IMR-90 (cell line): Measurements from ENCODE around the gene NUAK1. TPM values are rescaled to one million over a fixed set of nuclear protein-coding genes. Genes with fewer than 3 reads are reported as not detected.

ENCODE experiments used
- ATAC-seq: fragments of 200-7000 bp; cut with Tn5 transposase; 2 replicates; pipeline ENCODE4 v1.9.1; 2020; ENCODE audit warnings: low read depth, mild to moderate bottlenecking, moderate library complexity
- BruUV-seq: library from RNA; stranded (reverse); fragments of 400-500 nt; replicated peaks from 2 replicates; lab custom pipeline; 2021; lab: Mats Ljungman, UMichigan
- CTCF ChIA-PET: fragments of 300-600 bp; formaldehyde crosslinking; extraction: SDS; loops from one replicate; lab custom pipeline; 2021; ENCODE audit warnings: antibody characterized with exemption; lab: Yijun Ruan, JAX
- POLR2A ChIA-PET: fragments of 300-600 bp; sonication (Branson Sonifier 250); formaldehyde crosslinking; loops from one replicate; lab custom pipeline; 2022; ENCODE audit warnings: antibody characterized with exemption; ENCODE audit not compliant: unreplicated experiment; lab: Charles Lee
- DNase-seq: peaks from one replicate; pipeline ENCODE4 v3.0.0; 2013
- H2AFZ ChIP-seq: replicated peaks from 2 replicates; pipeline ENCODE3; 2013; ENCODE audit warnings: low read length, mild to moderate bottlenecking; ENCODE audit not compliant: poor library complexity
- H2AK5ac ChIP-seq: 2 replicates; pipeline ENCODE4 v1.6.1; 2013; ENCODE audit warnings: low read depth, low read length, inconsistent platforms
- H2AK9ac ChIP-seq: replicated peaks from 2 replicates; pipeline ENCODE3; 2013; ENCODE audit warnings: mild to moderate bottlenecking, low read depth, low read length, moderate library complexity; ENCODE audit not compliant: poor library complexity
- H2BK120ac ChIP-seq: 2 replicates; pipeline ENCODE4 v1.6.1; 2013; ENCODE audit warnings: low read depth, low read length, inconsistent platforms
- H2BK15ac ChIP-seq: 3 replicates; pipeline ENCODE4 v1.6.1; 2013; ENCODE audit warnings: low read depth, low read length, inconsistent platforms
- H2BK20ac ChIP-seq: 2 replicates; pipeline ENCODE4 v1.6.1; 2013; ENCODE audit warnings: low read depth, mild to moderate bottlenecking, inconsistent platforms, low read length, moderate library complexity
- H2BK5ac ChIP-seq: 2 replicates; pipeline ENCODE4 v1.6.1; 2013; ENCODE audit warnings: mild to moderate bottlenecking, low read depth, low read length, inconsistent platforms; ENCODE audit not compliant: poor library complexity, severe bottlenecking
- H3K14ac ChIP-seq: replicated peaks from 2 replicates; pipeline ENCODE4 v1.6.1; 2013; ENCODE audit warnings: low read depth, low read length, inconsistent platforms
- H3K18ac ChIP-seq: 2 replicates; pipeline ENCODE4 v1.6.1; 2013; ENCODE audit warnings: low read depth, low read length, control low read depth
- H3K23ac ChIP-seq: 2 replicates; pipeline ENCODE4 v1.6.1; 2013; ENCODE audit warnings: low read depth, low read length, inconsistent platforms
- H3K27ac ChIP-seq: 2 replicates; pipeline ENCODE4 v1.5.1; 2013; ENCODE audit warnings: mild to moderate bottlenecking, control low read depth, low read length; ENCODE audit not compliant: insufficient read depth
- H3K27me3 ChIP-seq: 2 replicates; pipeline ENCODE4 v1.6.1; 2013; ENCODE audit warnings: low read length; ENCODE audit not compliant: control insufficient read depth, insufficient read depth
- H3K36me3 ChIP-seq: 2 replicates; pipeline ENCODE4 v1.6.1; 2013; ENCODE audit warnings: low read length, mixed read lengths; ENCODE audit not compliant: control insufficient read depth, insufficient read depth
- H3K4ac ChIP-seq: 2 replicates; pipeline ENCODE4 v1.6.1; 2013; ENCODE audit warnings: low read depth, low read length, inconsistent platforms
- H3K4me1 ChIP-seq: 2 replicates; pipeline ENCODE4 v1.6.1; 2013; ENCODE audit warnings: low read length, mixed read lengths; ENCODE audit not compliant: control insufficient read depth, insufficient read depth
- H3K4me2 ChIP-seq: 2 replicates; pipeline ENCODE4 v1.6.1; 2013; ENCODE audit warnings: low read depth, mild to moderate bottlenecking, control low read depth, low read length, moderate library complexity
- H3K4me3 ChIP-seq: 2 replicates; pipeline ENCODE4 v1.5.1; 2013; ENCODE audit warnings: low read depth, mild to moderate bottlenecking, control low read depth, low read length, moderate library complexity; ENCODE audit not compliant: insufficient read depth
- H3K56ac ChIP-seq: 2 replicates; pipeline ENCODE4 v1.6.1; 2013; ENCODE audit warnings: low read length, inconsistent platforms; ENCODE audit not compliant: insufficient read depth; ENCODE audit errors: extremely low read depth
- H3K79me1 ChIP-seq, 2 experiments: 2 replicates each; pipeline ENCODE4 v1.6.1; 2013; ENCODE audit warnings: low read length in 2 of 2, inconsistent platforms in 1 of 2, low read depth in 1 of 2
- H3K9ac ChIP-seq: 2 replicates; pipeline ENCODE4 v1.6.1; 2013; ENCODE audit warnings: low read depth, low read length, control low read depth
- H3K9me1 ChIP-seq: 2 replicates; pipeline ENCODE4 v1.6.1; 2013; ENCODE audit warnings: low read length, inconsistent platforms; ENCODE audit not compliant: insufficient read depth
- H3K9me3 ChIP-seq: 2 replicates; pipeline ENCODE4 v1.6.1; 2013; ENCODE audit warnings: low read length; ENCODE audit not compliant: control insufficient read depth, insufficient read depth
- H4K20me1 ChIP-seq: 2 replicates; pipeline ENCODE4 v1.6.1; 2013; ENCODE audit warnings: low read length, inconsistent platforms; ENCODE audit not compliant: insufficient read depth
- H4K5ac ChIP-seq: 2 replicates; pipeline ENCODE4 v1.6.1; 2013; ENCODE audit warnings: mild to moderate bottlenecking, low read depth, low read length, control low read depth
- H4K8ac ChIP-seq, 2 experiments: 2 replicates each; pipeline ENCODE4 v1.6.1; 2013; ENCODE audit warnings: low read depth in 2 of 2, low read length in 2 of 2, control low read depth in 1 of 2, inconsistent platforms in 1 of 2
- H4K91ac ChIP-seq: 2 replicates; pipeline ENCODE4 v1.6.1; 2013; ENCODE audit warnings: low read depth, low read length, inconsistent platforms; ENCODE audit not compliant: insufficient read depth
- NFE2L2 ChIP-seq: fragments of 150-350 bp; IDR thresholded peaks from 2 replicates; pipeline ENCODE4 v1.6.1; 2016; ENCODE audit warnings: low read depth, mild to moderate bottlenecking, low read length
- WGBS, 2 experiments: methylation state at CpG; one replicate each; pipeline versions ENCODE4 v1.1.5 to v1.1.7; 2013; ENCODE audit warnings: missing lambda C conversion rate in 2 of 2; ENCODE audit not compliant: insufficient read length in 1 of 2; ENCODE audit errors: extremely low coverage in 2 of 2; 5-methylcytosine and 5-hydroxymethylcytosine counted together
- dilution Hi-C: fragments of 300-500 bp; cut with HindIII; formaldehyde crosslinking; loops from one replicate; pipeline ENCODE4 v1.14.3; 2018; ENCODE audit warnings: low sequenced_read_pairs; ENCODE audit not compliant: unreplicated experiment
- in situ Hi-C: fragments of 300-500 bp; cut with MboI; formaldehyde crosslinking; loops from 3 replicates; pipeline ENCODE4 v1.14.3; 2019; ENCODE audit warnings: low sequenced_read_pairs, inconsistent platforms, mixed read lengths
- intact Hi-C: fragments of 100-400 bp; cut with micrococcal nuclease; formaldehyde crosslinking; loops from 2 replicates; pipeline ENCODE4 v1.10.0; 2022
- polyA plus RNA-seq, 3 experiments: library from polyadenylated mRNA; depleted of rRNA; stranded (reverse); fragments of >200 nt; gene quantifications; 2 replicates each; pipeline ENCODE4 v1.2.3, GENCODE V29; 2012; ENCODE audit warnings: low replicate concordance in 1 of 3
- total RNA-seq: library from RNA; depleted of rRNA; stranded (reverse); fragments of >200 nt; gene quantifications from 2 replicates; pipeline ENCODE4 v1.2.3, GENCODE V29; 2012

Gene NUAK1
- total and polyA plus RNA-seq, 2 of the 4 experiments (the other 2 are of a cell fraction): 4.8 to 8.8 TPM

- 88% methylated on average over 1 of the region's 7 CpGs; no CpG with 5 or more reads in 1 of the 2 experiments for WGBS, 2 experiments
- H4K8ac ChIP-seq: no peak overlapping the region
- no peak overlapping the region for H2AFZ ChIP-seq
- no peak overlapping the region for H3K9ac ChIP-seq
- H3K18ac ChIP-seq: no peak overlapping the region
- H3K9me1 ChIP-seq: peaks cover 11% of the 10 kb centered on the region; the same call in 1 of the 2 replicates
- no peak overlapping the region for H3K4ac ChIP-seq
- ChIA-PET CTCF (interaction anchor here (0.8 kb wide), 1 partner anchor 86 kb away, joined by 3 read pairs; no protein-coding TSS in a partner anchor), POLR2A (no interaction called here)
- no peak overlapping the region for H2BK120ac ChIP-seq
- H2BK5ac ChIP-seq: no peak overlapping the region
- no peak overlapping the region for H3K56ac ChIP-seq
- no peak overlapping the region for H3K27ac ChIP-seq
- H3K14ac ChIP-seq: no peak overlapping the region
- no TSS peak for BruUV-seq
- H3K23ac ChIP-seq: no peak overlapping the region
- no peak overlapping the region for H2AK9ac ChIP-seq
- H4K20me1 ChIP-seq: no peaks in the 10 kb centered on the region
- no peaks in the 10 kb centered on the region for H3K4me1 ChIP-seq
- dilution Hi-C loops (no loop called here), in situ Hi-C loops (no loop called here), intact Hi-C loops (no loop called here)
- H3K36me3 ChIP-seq: peaks cover 25% of the 10 kb centered on the region
- no peaks in the 10 kb centered on the region for H3K27me3 ChIP-seq
- no peak overlapping the region for H4K91ac ChIP-seq
- H3K4me2 ChIP-seq: no peak overlapping the region
- H2BK15ac ChIP-seq: no peak overlapping the region
- H3K9me3 ChIP-seq: no peaks in the 10 kb centered on the region
- no peak overlapping the region for H3K4me3 ChIP-seq
- H2BK20ac ChIP-seq: no peak overlapping the region
- DNase-seq (no peak), ATAC-seq (no peak)
- H2AK5ac ChIP-seq: no peak overlapping the region
- H4K5ac ChIP-seq: no peak overlapping the region
- peaks cover 0 to 13% of the 10 kb centered on the region in 2 experiments; a peak in 1 of 4 replicates for H3K79me1 ChIP-seq
- TF ChIP-seq NFE2L2: no peak
Measured at GRCh38 chr12:106063826-106064720, 74.7 kb downstream of the NUAK1 start.
